SK-N-SH (cell line): ENCODE data around the gene GPER1. TPM values are rescaled to one million over a fixed set of nuclear protein-coding genes. Genes with fewer than 3 reads are reported as not detected.

Experiments
- CTCF ChIA-PET: fragments of 300-600, 350-600 bp; formaldehyde crosslinking; extraction: SDS; loops from one replicate; lab custom pipeline; 2021; lab: Yijun Ruan, JAX
- POLR2A ChIA-PET: fragments of 350-600 bp; sonication (Branson Sonifier 250); formaldehyde crosslinking; extraction: SDS; loops from one replicate; lab custom pipeline; 2020; ENCODE audit warnings: antibody characterized with exemption, inconsistent platforms; lab: Yijun Ruan, JAX
- DNase-seq: peaks from one replicate; pipeline ENCODE4 v3.0.0; 2012
- H2AFZ ChIP-seq: fragments of 200-600 bp; sonication (generic); 2 replicates; pipeline ENCODE4 v1.8.1; 2016; ENCODE audit warnings: antibody characterized with exemption, mild to moderate bottlenecking, low read depth
- H3F3A ChIP-seq: fragments of 200-600 bp; sonication (generic); replicated peaks from 2 replicates; pipeline ENCODE3; 2016; ENCODE audit warnings: antibody characterized with exemption, mild to moderate bottlenecking; ENCODE audit not compliant: insufficient read depth
- H3K27ac ChIP-seq, 2 experiments: fragments of 200-500 bp in 1 of 2; fragments of 200-600 bp in 1 of 2; sonication (Bioruptor generic) in 1 of 2; sonication (generic), shearing (Covaris generic) in 1 of 2; 2 replicates each; pipeline versions ENCODE4 v1.5.1 to v1.6.1; 2014 to 2016; ENCODE audit warnings: low read depth in 2 of 2, inconsistent platforms in 1 of 2, low read length in 1 of 2, mild to moderate bottlenecking in 1 of 2, mixed read lengths in 1 of 2
- H3K27me3 ChIP-seq: fragments of 200-600 bp; sonication (generic), shearing (Covaris generic); 2 replicates; pipeline ENCODE4 v1.6.1; 2016; ENCODE audit warnings: mixed run types; ENCODE audit not compliant: insufficient read depth
- H3K36me3 ChIP-seq, 2 experiments: fragments of 200-500 bp in 1 of 2; fragments of 200-600 bp in 1 of 2; sonication (Bioruptor generic) in 1 of 2; sonication (generic) in 1 of 2; replicated peaks in 1 of 2; 2 replicates each; pipeline versions ENCODE3 to v1.5.1; 2014 to 2016; ENCODE audit warnings: low read length in 1 of 2, mild to moderate bottlenecking in 1 of 2; ENCODE audit not compliant: insufficient read depth in 2 of 2, control insufficient read depth in 1 of 2
- H3K4me1 ChIP-seq, 2 experiments: fragments of 200-500 bp in 1 of 2; fragments of 200-600 bp in 1 of 2; sonication (Bioruptor generic) in 1 of 2; sonication (generic), shearing (Covaris generic) in 1 of 2; 2 replicates each; pipeline versions ENCODE4 v1.5.1 to v1.6.1; 2014 to 2016; ENCODE audit warnings: low read depth in 1 of 2, low read length in 1 of 2, mixed run types in 1 of 2; ENCODE audit not compliant: insufficient read depth in 2 of 2, control insufficient read depth in 1 of 2
- H3K4me2 ChIP-seq: fragments of 200-600 bp; sonication (generic), shearing (Covaris generic); 2 replicates; pipeline ENCODE4 v1.6.1; 2017; ENCODE audit warnings: mixed run types
- H3K4me3 ChIP-seq, 2 experiments: fragments of 200-500 bp in 1 of 2; fragments of 200-600 bp in 1 of 2; sonication (Bioruptor generic) in 1 of 2; sonication (generic), shearing (Covaris generic) in 1 of 2; 2 replicates each; pipeline versions ENCODE4 v1.5.1 to v1.8.1; 2014 to 2016; ENCODE audit warnings: low read depth in 2 of 2, inconsistent platforms in 1 of 2, low read length in 1 of 2, mild to moderate bottlenecking in 1 of 2, mixed read lengths in 1 of 2, moderate library complexity in 1 of 2
- H3K79me2 ChIP-seq: fragments of 200-600 bp; sonication (generic); 2 replicates; pipeline ENCODE4 v1.8.1; 2017; ENCODE audit warnings: mild to moderate bottlenecking; ENCODE audit not compliant: insufficient read depth
- H3K9ac ChIP-seq: fragments of 200-600 bp; sonication (generic); 2 replicates; pipeline ENCODE4 v1.6.1; 2017; ENCODE audit warnings: mixed run types
- H3K9me2 ChIP-seq: fragments of 200-600 bp; sonication (generic); 2 replicates; pipeline ENCODE4 v1.6.1; 2017; ENCODE audit warnings: mixed run types
- H3K9me3 ChIP-seq: fragments of 200-600 bp; sonication (generic); 2 replicates; pipeline ENCODE4 v1.6.1; 2017; ENCODE audit warnings: mixed run types, mild to moderate bottlenecking, moderate library complexity
- H4K20me1 ChIP-seq: fragments of 200-600 bp; sonication (generic); 2 replicates; pipeline ENCODE4 v1.6.1; 2017; ENCODE audit warnings: mild to moderate bottlenecking, mixed run types; ENCODE audit not compliant: insufficient read depth
- CHD2 ChIP-seq: fragments of 150-350 bp; IDR thresholded peaks from 2 replicates; pipeline ENCODE4 v1.6.1; 2018; ENCODE audit warnings: low read length; ENCODE audit not compliant: partially characterized antibody
- ELF1 ChIP-seq: IDR thresholded peaks from 2 replicates; pipeline ENCODE4 v1.4.0; 2012
- EP300 ChIP-seq, 2 experiments: IDR thresholded peaks; 2 replicates each; pipeline versions ENCODE4 v1.4.0 to v1.6.1; 2012; ENCODE audit warnings: borderline replicate concordance in 1 of 2, low read depth in 1 of 2, low read length in 1 of 2
- FOXJ3 ChIP-seq: sonication (generic); formaldehyde crosslinking; IDR thresholded peaks from 2 replicates; pipeline ENCODE4 v1.5.1; 2020; ENCODE audit warnings: mild to moderate bottlenecking, missing genetic modification reagents
- JUND ChIP-seq: IDR thresholded peaks from 2 replicates; pipeline ENCODE4 v1.4.0; 2012
- POLR2AphosphoS5 ChIP-seq: IDR thresholded peaks from 2 replicates; pipeline ENCODE4 v1.6.1; 2012; ENCODE audit warnings: low read depth, low read length
- RFX5 ChIP-seq: IDR thresholded peaks from 2 replicates; pipeline ENCODE4 v1.6.1; 2012; ENCODE audit warnings: mild to moderate bottlenecking, improper control_type of control experiment, low read length
- RXRA ChIP-seq: IDR thresholded peaks from 2 replicates; pipeline ENCODE4 v1.4.0; 2012; ENCODE audit warnings: low read depth, mild to moderate bottlenecking, borderline replicate concordance
- SIN3A ChIP-seq: IDR thresholded peaks from 2 replicates; pipeline ENCODE4 v1.6.1; 2012; ENCODE audit warnings: low read depth, mild to moderate bottlenecking, low read length, moderate library complexity, borderline replicate concordance
- SMC3 ChIP-seq: IDR thresholded peaks from 2 replicates; pipeline ENCODE4 v1.6.1; 2012; ENCODE audit warnings: low read depth, low read length, improper control_type of control experiment
- YY1 ChIP-seq: IDR thresholded peaks from 2 replicates; pipeline ENCODE4 v1.4.0; 2012; ENCODE audit warnings: low read depth, mild to moderate bottlenecking
- WGBS: methylation state at CpG from one replicate; pipeline ENCODE4 v1.1.6; 2017; ENCODE audit warnings: low lambda C conversion rate; 5-methylcytosine and 5-hydroxymethylcytosine counted together
- polyA plus RNA-seq, 3 experiments: library from polyadenylated mRNA; depleted of rRNA; stranded (reverse); fragments of >200 nt; gene quantifications; 2 replicates each; pipeline ENCODE4 v1.2.3, GENCODE V29; 2012
- TF ChIP-seq, protein P1 (sequence below): IDR thresholded peaks from 2 replicates; pipeline ENCODE4; 2012
- TF ChIP-seq, protein P2 (sequence below): IDR thresholded peaks from 2 replicates; pipeline ENCODE4 v1.4.0; 2012; ENCODE audit warnings: low read depth
- TF ChIP-seq, protein P3 (sequence below): fragments of 150-350 bp; IDR thresholded peaks from 2 replicates; pipeline ENCODE4 v1.6.1; 2016; ENCODE audit warnings: mild to moderate bottlenecking, low read depth, low read length
- TF ChIP-seq, protein P4 (sequence below): IDR thresholded peaks from 2 replicates; pipeline ENCODE4 v1.4.0; 2012; ENCODE audit warnings: low read depth, borderline replicate concordance
- TF ChIP-seq, protein P5 (sequence below): IDR thresholded peaks from 2 replicates; pipeline ENCODE4 v1.4.0; 2012; ENCODE audit warnings: low read depth, borderline replicate concordance
- TF ChIP-seq, protein P6 (sequence below): fragments of 150-350 bp; IDR thresholded peaks from 2 replicates; pipeline ENCODE4 v1.6.1; 2017; ENCODE audit warnings: antibody characterized with exemption, low read length, low read depth, borderline replicate concordance

The GPER1 gene
- polyA plus RNA-seq, 1 of the 3 experiments (the other 2 are of a cell fraction), result 6.4 TPM

DNA sequence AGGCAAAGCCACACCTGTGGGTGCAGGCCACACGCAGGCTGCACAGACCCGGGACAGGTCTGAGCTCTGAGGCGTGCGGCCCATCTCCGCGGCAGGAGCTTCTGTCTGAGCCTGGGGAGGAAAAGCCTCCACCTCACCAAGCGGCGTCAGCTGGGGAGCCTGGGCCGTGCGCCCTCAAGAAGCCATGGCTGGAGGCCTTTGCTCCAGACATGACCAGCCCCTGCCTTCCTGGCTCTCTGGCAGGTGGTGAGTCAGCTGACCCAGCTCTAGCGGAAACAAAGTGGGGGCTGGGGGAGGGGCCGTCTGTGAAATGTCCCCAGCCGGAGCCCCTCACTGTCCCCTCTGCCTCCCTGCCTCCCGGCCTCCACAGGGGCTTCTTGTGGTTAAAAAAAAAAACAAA lies 12.5 kb downstream of the GPER1 start (continued):
- TF ChIP-seq, protein P1, sequence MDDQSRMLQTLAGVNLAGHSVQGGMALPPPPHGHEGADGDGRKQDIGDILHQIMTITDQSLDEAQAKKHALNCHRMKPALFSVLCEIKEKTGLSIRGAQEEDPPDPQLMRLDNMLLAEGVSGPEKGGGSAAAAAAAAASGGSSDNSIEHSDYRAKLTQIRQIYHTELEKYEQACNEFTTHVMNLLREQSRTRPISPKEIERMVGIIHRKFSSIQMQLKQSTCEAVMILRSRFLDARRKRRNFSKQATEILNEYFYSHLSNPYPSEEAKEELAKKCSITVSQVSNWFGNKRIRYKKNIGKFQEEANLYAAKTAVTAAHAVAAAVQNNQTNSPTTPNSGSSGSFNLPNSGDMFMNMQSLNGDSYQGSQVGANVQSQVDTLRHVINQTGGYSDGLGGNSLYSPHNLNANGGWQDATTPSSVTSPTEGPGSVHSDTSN, result no peak
- TF ChIP-seq, protein P2, sequence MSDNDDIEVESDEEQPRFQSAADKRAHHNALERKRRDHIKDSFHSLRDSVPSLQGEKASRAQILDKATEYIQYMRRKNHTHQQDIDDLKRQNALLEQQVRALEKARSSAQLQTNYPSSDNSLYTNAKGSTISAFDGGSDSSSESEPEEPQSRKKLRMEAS, result peak; percentile 51; the same call in 1 of the 2 replicates

DNA sequence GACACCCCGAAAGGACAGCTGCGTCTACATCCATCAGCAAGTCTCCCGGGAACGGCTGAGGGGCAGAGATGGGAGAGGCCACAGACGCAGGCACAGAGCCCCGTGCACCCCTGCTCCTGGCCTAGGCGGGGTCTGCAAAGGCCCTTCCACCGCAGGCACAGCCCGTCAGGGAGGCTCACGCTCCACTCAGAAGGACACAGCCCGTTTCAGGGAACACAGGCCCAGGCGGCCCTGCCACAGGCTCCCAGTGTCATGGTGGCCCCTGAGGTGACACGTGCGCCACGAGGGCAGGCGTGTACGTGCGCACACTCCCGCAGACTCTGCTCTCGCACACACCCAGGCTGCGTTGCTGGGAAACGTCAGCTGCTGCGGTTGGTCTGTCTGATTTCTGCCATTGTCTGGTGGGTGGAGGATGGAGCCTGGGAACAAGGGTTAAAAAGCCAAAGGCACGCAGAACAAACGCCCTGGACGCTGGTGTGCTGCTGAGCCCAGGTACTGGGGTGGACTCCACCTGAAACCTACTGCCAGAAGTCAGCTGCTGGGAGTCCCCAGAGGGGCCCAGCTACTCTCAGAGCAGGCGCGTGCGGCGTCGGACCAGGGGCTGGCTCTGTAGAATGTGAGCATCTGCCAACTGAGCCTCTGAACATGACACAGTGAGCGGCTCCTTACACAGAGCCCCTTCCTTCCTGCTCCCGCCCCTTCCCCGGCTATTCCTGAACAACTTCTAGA lies 13.1 kb downstream of the GPER1 start:
- Histone ChIP-seq H2AFZ (no peak overlapping the region), H3K9ac (no peak overlapping the region), H4K20me1 (peaks cover 24% of the 10 kb centered on the region), H3K27ac (peak overlapping the region in 1 of 2 experiments; percentile 61; a peak in 1 of 4 replicates), H3F3A (no peaks in the 10 kb centered on the region), H3K79me2 (peaks cover 17% of the 10 kb centered on the region; the same call in 1 of the 2 replicates), H3K4me3 (no peak overlapping the region), H3K9me2 (no peaks in the 10 kb centered on the region)
- POLR2A ChIA-PET, result no interaction called here
- WGBS, result 82% methylated on average over 31 of the region's 34 CpGs
- TF ChIP-seq, protein P1, result no peak
- TF ChIP-seq, protein P3, sequence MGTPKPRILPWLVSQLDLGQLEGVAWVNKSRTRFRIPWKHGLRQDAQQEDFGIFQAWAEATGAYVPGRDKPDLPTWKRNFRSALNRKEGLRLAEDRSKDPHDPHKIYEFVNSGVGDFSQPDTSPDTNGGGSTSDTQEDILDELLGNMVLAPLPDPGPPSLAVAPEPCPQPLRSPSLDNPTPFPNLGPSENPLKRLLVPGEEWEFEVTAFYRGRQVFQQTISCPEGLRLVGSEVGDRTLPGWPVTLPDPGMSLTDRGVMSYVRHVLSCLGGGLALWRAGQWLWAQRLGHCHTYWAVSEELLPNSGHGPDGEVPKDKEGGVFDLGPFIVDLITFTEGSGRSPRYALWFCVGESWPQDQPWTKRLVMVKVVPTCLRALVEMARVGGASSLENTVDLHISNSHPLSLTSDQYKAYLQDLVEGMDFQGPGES, result no peak
- TF ChIP-seq, protein P4, sequence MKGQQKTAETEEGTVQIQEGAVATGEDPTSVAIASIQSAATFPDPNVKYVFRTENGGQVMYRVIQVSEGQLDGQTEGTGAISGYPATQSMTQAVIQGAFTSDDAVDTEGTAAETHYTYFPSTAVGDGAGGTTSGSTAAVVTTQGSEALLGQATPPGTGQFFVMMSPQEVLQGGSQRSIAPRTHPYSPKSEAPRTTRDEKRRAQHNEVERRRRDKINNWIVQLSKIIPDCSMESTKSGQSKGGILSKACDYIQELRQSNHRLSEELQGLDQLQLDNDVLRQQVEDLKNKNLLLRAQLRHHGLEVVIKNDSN, result no peak
- TF ChIP-seq ELF1, result no peak
- no peak for TF ChIP-seq FOXJ3
- TF ChIP-seq, protein P5, sequence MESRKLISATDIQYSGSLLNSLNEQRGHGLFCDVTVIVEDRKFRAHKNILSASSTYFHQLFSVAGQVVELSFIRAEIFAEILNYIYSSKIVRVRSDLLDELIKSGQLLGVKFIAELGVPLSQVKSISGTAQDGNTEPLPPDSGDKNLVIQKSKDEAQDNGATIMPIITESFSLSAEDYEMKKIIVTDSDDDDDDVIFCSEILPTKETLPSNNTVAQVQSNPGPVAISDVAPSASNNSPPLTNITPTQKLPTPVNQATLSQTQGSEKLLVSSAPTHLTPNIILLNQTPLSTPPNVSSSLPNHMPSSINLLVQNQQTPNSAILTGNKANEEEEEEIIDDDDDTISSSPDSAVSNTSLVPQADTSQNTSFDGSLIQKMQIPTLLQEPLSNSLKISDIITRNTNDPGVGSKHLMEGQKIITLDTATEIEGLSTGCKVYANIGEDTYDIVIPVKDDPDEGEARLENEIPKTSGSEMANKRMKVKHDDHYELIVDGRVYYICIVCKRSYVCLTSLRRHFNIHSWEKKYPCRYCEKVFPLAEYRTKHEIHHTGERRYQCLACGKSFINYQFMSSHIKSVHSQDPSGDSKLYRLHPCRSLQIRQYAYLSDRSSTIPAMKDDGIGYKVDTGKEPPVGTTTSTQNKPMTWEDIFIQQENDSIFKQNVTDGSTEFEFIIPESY, result no peak
- TF ChIP-seq RFX5, result no peak
- no peak for TF ChIP-seq EP300 (IDR thresholded peaks at IDR 0.05; ENCODE audit: borderline replicate concordance in 1 of 2, low read depth in 1 of 2, low read length in 1 of 2)
- TF ChIP-seq, protein P6, sequence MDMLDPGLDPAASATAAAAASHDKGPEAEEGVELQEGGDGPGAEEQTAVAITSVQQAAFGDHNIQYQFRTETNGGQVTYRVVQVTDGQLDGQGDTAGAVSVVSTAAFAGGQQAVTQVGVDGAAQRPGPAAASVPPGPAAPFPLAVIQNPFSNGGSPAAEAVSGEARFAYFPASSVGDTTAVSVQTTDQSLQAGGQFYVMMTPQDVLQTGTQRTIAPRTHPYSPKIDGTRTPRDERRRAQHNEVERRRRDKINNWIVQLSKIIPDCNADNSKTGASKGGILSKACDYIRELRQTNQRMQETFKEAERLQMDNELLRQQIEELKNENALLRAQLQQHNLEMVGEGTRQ, result no peak
- TF ChIP-seq YY1, result no peak
- TF ChIP-seq POLR2AphosphoS5, result no peak
- no peak for TF ChIP-seq SMC3
- TF ChIP-seq RXRA, result no peak
- TF ChIP-seq JUND, result no peak
- no peak for TF ChIP-seq CHD2
- TF ChIP-seq SIN3A, result no peak
- TF ChIP-seq, all 33 proteins: peak for 0
- no peak for DNase-seq
- Histone ChIP-seq H3K9me3 (no peaks in the 10 kb centered on the region), H3K4me2 (no peak overlapping the region), H3K36me3 (peaks cover 0 to 15% of the 10 kb centered on the region in 2 experiments), H3K4me1 (peaks cover 8 to 34% of the 10 kb centered on the region in 2 experiments; a peak in 3 of 4 replicates), H3K27me3 (no peaks in the 10 kb centered on the region)
- CTCF ChIA-PET, result interaction anchor here (1.4 to 9.8 kb wide), 5 partner anchors 13 to 108 kb away, joined by 3 to 79 read pairs (median 4); partner anchors contain the start of gene GPER1
